ENCODE data around the gene TAP2.

Gene TAP2

DNA sequence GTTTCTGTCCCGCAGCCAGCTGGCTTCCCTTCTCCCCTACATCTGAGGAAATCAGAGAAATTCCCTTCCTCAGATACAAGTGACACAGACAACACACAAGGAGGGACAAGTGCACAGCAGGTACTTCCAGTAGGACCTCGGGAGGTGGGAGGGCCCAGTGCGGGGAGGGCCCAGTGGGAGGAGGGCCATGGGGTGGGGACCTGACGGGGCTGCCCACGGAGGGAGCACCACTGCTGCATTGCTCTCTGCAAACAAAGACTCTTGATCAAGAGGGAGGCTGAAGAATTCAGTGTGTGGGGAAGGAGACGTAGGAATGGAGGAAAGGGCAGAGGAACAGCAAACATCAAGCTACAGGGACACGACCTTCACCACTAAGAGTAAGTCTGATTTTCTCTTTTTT, 9.0 kb downstream of the TAP2 start:
- H3K27ac ChIP-seq: no peak overlapping the region; the same call in 1 of the 2 replicates
- ChIA-PET POLR2A (ENCODE audit: low non-redundant PET) (no interaction called here), CTCF (no interaction called here)
- TF ChIP-seq CTCF (conservative IDR thresholded peaks at IDR 0.05; ENCODE audit: low read depth): no peak
- DNase-seq (ENCODE audit: low spot score): no peak

DNA sequence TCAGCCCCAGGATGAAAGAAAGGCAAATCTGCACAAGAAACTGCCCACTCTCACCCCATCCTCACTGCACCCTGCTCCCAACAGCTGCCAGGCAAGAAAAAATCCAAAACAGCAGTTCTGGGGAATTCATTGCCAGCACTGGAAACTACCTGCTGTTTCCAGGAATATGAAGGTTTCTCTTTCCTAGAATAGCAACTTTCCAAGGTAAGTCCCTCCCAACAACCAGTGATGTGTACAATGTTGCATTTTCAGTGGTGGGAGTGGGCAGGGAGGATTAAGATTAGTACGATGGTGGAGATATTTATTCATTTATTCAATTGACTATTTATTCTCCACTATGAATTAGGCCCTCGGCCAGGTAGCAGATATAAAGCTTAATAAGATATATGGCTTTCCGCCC, 11.5 kb downstream of the TAP2 start:
- no peak for TF ChIP-seq CTCF (conservative IDR thresholded peaks at IDR 0.05; ENCODE audit: low read depth)
- H3K27ac ChIP-seq: no peak overlapping the region
- POLR2A ChIA-PET (ENCODE audit: low non-redundant PET): no interaction called here
- DNase-seq (ENCODE audit: low spot score): no peak
- CTCF ChIA-PET: interaction anchor here (0.6 to 2.6 kb wide), 3 partner anchors 29 to 1635 kb away, joined by 3 to 14 read pairs (median 3); no protein-coding TSS in a partner anchor

DNA sequence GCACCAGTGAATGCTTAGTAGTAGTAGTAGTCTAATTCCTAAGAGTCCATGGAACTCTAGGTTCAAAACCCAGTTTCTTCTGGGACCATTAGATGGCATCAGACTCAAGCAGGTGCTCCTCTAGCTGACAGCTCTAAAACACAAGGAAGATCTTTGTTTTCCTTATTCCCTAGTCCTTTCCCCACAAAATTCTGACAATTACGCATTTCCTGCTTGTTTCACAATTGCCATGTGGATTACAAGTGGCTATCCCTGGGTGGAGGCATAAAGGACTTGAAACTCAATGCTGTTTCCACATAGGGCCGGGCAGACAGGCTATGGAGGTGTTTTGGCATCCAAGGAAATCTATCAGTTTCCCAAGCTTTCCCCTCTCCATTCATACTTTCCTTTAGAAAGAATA, 12.6 kb downstream of the TAP2 start:
- no peak overlapping the region for H3K27ac ChIP-seq
- no peak for DNase-seq (ENCODE audit: low spot score)
- TF ChIP-seq CTCF (conservative IDR thresholded peaks at IDR 0.05; ENCODE audit: low read depth): peak; percentile 38; the same call in 1 of the 2 replicates
- ChIA-PET POLR2A (ENCODE audit: low non-redundant PET) (interaction anchor here (0.8 kb wide), 1 partner anchor 28 kb away, joined by 3 read pairs; the partner anchor contains the start of genes PSMB9 and TAP1), CTCF (interaction anchor here (0.6 to 2.6 kb wide), 5 partner anchors 12 to 42 kb away, joined by 3 to 14 read pairs (median 4); partner anchors contain the start of gene PSMB8)

- peak; percentile 88 for DNase-seq (ENCODE audit: low spot score)
- POLR2A ChIA-PET (ENCODE audit: low non-redundant PET): no interaction called here
- TF ChIP-seq CTCF (conservative IDR thresholded peaks at IDR 0.05; ENCODE audit: low read depth): no peak
- peak overlapping the region; percentile 29; the same call in 1 of the 2 replicates for H3K27ac ChIP-seq
- CTCF ChIA-PET: interaction anchor here (1.1 kb wide), 1 partner anchor 19 kb away, joined by 5 read pairs; the partner anchor contains the start of gene TAP2
These were observed 18.8 kb downstream of the TAP2 start for GRCh38 chr6:32819729-32820128.

GRCh38 chr6:32818867-32819266, 19.7 kb downstream of the TAP2 start:
- ChIA-PET POLR2A (ENCODE audit: low non-redundant PET) (no interaction called here), CTCF (no interaction called here)
- no peak overlapping the region for H3K27ac ChIP-seq
- DNase-seq (ENCODE audit: low spot score): no peak
- TF ChIP-seq CTCF (conservative IDR thresholded peaks at IDR 0.05; ENCODE audit: low read depth): no peak

- ChIA-PET POLR2A (ENCODE audit: low non-redundant PET) (no interaction called here), CTCF (no interaction called here)
- DNase-seq (ENCODE audit: low spot score): peak; percentile 82
- TF ChIP-seq CTCF (conservative IDR thresholded peaks at IDR 0.05; ENCODE audit: low read depth): no peak
- H3K27ac ChIP-seq: no peak within 1 kb of the TSS
These were observed 21.8 kb downstream of the TAP2 start, which contains the start of gene HLA-DOB for GRCh38 chr6:32816746-32817204. TSS of gene HLA-DOB (minus strand) at chr6:32817002. CDS start at chr6:32816951, 51 bp downstream.
